BLaER1 (cell line): ENCODE results near the gene DLX2.
A peak's percentile ranks its signal among the peaks of the same experiment; 100 is the strongest.

Experiments used
- H3K27ac ChIP-seq: shearing (Covaris generic); formaldehyde crosslinking; 2 replicates; pipeline ENCODE4 v1.8.1; 2022
- H3K27me3 ChIP-seq: shearing (Covaris generic); formaldehyde crosslinking; 2 replicates; pipeline ENCODE4 v1.8.1; 2022
- H3K36me3 ChIP-seq: shearing (Covaris generic); formaldehyde crosslinking; 2 replicates; pipeline ENCODE4 v1.8.1; 2022
- H3K4me1 ChIP-seq: shearing (Covaris generic); formaldehyde crosslinking; 2 replicates; pipeline ENCODE4 v1.8.1; 2022
- H3K4me2 ChIP-seq: shearing (Covaris generic); formaldehyde crosslinking; 2 replicates; pipeline ENCODE4 v1.8.1; 2022
- H3K4me3 ChIP-seq: shearing (Covaris generic); formaldehyde crosslinking; 2 replicates; pipeline ENCODE4 v1.8.1; 2022
- H3K9ac ChIP-seq: shearing (Covaris generic); formaldehyde crosslinking; 2 replicates; pipeline ENCODE4 v1.8.1; 2022
- H3K9me3 ChIP-seq: shearing (Covaris generic); formaldehyde crosslinking; 2 replicates; pipeline ENCODE4 v1.8.1; 2022
- H4K20me1 ChIP-seq: shearing (Covaris generic); formaldehyde crosslinking; 2 replicates; pipeline ENCODE4 v1.8.1; 2022
- Cebpa-rat ChIP-seq: shearing (Covaris generic); IDR thresholded peaks from 2 replicates; pipeline ENCODE4 v1.8.1; 2022

DLX2 gene

DNA sequence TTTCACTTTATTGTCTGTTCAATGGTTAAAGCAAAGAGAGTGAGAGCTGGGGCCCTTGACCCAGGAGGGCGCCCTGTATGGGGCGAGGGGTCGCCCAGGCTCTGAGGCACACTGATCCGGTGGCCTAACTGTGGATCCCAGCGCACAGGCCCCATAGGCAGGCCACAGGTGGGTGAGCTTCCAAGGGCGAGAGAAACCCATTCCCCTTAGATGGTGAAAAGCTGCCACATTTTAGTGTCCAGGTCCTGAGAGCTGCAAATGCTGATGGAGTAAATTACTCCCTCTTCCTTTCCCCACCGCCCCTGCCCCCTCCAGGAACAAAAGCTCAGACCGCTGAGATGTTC is 5.9 kb upstream of the DLX2 start:
- no peak for TF ChIP-seq Cebpa-rat
- H3K27ac ChIP-seq = no peak overlapping the region
- H3K4me3 ChIP-seq = no peak overlapping the region
- peaks cover 56% of the 10 kb centered on the region for H4K20me1 ChIP-seq
- H3K36me3 ChIP-seq = no peaks in the 10 kb centered on the region
- no peak overlapping the region for H3K9ac ChIP-seq
- H3K27me3 ChIP-seq = peaks cover 72% of the 10 kb centered on the region
- no peaks in the 10 kb centered on the region for H3K9me3 ChIP-seq
- H3K4me1 ChIP-seq = peaks cover 11% of the 10 kb centered on the region
- H3K4me2 ChIP-seq = no peak overlapping the region

DNA sequence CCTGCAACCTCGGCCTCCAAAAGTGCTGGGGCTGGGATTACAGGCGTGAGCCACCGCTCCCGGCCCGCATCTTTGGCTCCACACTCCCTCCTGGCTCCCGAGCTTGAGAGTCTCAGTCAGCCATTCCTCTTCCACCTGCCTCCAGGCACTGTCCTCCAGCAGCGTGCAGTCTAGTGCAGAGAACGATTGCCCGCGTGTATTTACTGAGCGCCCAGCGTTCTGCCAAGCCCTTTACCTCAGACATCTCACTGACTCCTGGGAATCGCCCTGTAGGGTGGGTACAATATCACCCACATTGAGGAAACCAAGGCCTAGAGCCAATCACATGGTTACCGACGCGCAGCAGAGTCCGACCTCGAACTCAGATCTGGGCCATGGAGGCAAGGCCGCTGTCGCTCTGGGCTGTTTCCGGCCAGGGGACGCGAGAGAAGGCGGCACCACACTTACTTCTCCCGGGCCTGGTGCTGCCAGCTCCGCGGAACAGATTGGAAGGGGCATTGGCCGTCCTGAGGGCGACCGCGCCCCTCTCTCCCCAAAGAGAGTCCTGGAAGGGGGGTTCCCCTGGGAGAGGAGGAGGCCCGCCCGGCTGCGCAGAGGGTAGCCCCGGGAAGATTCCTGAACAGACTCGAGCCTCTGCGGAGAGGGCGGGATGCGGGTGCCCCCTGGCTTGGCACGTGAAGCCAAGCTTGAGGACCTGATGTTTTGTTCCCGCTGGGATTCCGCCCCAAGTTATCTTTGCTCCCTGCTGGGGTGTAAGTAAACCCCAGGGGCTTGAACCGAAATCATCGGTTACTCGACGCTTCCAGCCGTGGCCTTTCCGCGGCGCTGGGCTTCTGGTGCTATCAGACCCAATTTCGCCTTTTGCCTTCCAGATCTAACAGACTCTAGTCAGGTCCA is 5.2 kb upstream of the DLX2 start:
- no peaks in the 10 kb centered on the region for H3K36me3 ChIP-seq
- no peak overlapping the region for H3K9ac ChIP-seq
- H3K4me3 ChIP-seq = no peak overlapping the region
- no peak overlapping the region for H3K4me2 ChIP-seq
- no peaks in the 10 kb centered on the region for H3K9me3 ChIP-seq
- no peak for TF ChIP-seq Cebpa-rat
- peaks cover 78% of the 10 kb centered on the region for H3K27me3 ChIP-seq
- peaks cover 62% of the 10 kb centered on the region for H4K20me1 ChIP-seq
- peaks cover 18% of the 10 kb centered on the region for H3K4me1 ChIP-seq
- no peak overlapping the region for H3K27ac ChIP-seq

DNA sequence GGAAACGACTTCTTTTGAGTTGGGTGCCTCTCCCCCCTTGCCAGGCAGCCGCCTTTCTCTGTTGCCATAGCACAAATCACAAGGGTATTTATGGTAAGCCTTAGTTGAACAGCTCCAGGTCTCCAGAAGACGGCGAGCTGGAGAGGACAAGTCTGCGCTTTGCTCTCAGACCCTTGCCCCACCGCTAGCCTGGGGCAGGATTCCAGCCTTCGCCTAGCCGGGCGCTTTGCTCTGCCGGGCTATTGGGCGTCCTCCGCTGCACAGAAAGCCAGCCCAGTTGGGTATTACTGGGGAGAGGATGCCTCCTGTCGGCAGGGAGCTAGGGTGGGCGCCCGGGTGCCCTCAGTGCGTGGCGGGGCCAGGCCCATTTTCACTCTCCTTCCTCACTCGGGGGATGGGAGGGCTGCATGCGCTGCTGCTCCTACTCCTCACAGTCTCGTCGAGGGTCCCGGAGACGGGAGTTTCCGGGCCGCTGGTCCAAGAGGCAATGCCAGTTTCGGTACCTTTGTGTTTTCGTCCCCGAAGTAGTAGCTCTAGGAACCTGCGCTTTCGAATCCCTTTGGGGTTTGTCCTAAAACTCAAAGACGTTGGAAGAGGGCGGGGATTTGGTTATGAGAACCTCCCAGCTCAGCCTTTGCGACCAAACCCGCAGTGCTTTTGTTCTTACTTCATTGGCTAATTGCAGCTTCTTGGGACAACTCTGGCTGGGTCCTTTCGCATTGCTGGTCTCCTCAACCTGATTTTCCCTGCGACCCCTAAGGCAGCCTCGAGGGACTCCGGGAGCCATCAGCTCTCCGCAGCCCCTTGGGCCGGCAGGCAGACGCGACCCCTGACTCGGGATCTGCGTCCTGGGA is 3.6 kb upstream of the DLX2 start:
- H3K27me3 ChIP-seq = peaks cover 94% of the 10 kb centered on the region
- H4K20me1 ChIP-seq = peaks cover 77% of the 10 kb centered on the region
- peak overlapping the region; percentile 44 for H3K4me3 ChIP-seq
- H3K9ac ChIP-seq = no peak overlapping the region
- no peak for TF ChIP-seq Cebpa-rat
- H3K9me3 ChIP-seq = no peaks in the 10 kb centered on the region
- H3K4me1 ChIP-seq = peaks cover 32% of the 10 kb centered on the region
- peak overlapping the region; percentile 59 for H3K4me2 ChIP-seq
- no peak overlapping the region for H3K27ac ChIP-seq
- no peaks in the 10 kb centered on the region for H3K36me3 ChIP-seq

DNA sequence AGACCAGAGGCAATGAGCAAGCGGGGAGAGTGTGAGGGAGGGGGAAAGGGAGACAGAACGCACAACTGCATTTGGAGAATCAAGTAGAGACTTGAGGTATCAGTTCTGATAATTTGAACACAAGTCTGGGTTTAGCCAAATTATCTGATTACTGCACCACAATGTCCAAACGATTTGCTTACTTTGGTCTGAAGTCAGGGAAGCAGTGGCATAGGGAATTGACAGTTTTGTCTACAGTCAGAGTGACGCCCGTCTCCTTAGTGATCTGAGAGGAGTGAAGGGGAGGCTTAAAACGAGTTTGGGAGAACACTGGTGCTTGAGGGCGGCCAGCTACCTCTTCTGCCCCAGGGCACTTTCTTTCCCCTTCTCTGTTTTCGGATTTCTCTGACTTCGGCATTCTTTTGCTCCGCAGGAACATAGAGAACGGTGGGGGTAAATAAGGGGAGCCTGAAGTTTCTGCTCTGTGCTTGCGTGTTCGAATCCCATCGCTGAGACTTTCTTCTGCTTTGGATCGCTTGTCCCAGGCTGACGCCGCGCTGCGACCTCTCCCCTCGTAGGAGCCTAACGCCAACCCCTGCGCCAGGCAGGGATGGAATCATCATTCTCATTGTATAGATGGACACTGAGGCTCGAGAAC is 2.9 kb upstream of the DLX2 start:
- H3K4me2 ChIP-seq = no peak overlapping the region
- H3K9me3 ChIP-seq = no peaks in the 10 kb centered on the region
- peaks cover 85% of the 10 kb centered on the region for H4K20me1 ChIP-seq
- no peaks in the 10 kb centered on the region for H3K36me3 ChIP-seq
- H3K27me3 ChIP-seq = peaks cover 100% of the 10 kb centered on the region
- no peak for TF ChIP-seq Cebpa-rat
- no peak overlapping the region for H3K9ac ChIP-seq
- peaks cover 39% of the 10 kb centered on the region for H3K4me1 ChIP-seq
- H3K27ac ChIP-seq = no peak overlapping the region
- no peak overlapping the region for H3K4me3 ChIP-seq

DNA sequence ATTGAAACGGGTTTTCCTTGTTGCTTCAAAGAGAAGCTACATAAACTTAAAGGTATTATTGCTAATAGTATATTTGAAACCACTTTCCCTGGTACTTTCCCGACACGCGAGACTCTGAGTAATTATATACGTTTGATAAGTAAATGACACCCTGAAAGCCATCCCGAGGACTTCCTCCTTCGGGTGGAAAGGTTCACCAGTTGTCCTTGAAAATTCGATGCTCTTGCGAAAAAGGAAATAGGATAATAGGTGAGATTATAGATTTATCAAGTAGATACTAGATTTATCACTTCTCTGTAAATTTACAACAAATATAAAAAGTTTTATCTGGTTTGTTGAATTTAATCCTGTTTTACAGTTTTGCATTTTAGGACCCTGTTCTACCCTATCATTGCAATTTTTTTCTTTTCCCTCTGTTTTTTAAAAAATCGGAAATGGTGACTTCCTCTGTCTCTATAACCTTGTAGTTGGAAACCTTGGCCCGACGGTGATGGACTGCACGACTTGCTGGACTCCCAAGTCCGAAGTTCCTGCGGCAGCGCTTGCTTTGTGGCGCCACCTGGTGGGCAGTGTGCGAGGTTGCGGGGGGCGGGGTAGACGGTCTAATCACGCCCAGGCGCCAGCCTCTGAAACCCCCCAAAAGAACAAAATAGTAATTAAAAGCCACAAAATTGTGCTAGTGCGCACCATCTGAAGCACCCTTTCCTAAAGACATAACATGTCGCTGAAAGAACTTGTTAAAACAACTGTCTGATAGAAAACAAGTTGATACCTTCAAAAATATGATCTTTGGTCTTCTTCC is 972 bp upstream of the DLX2 start:
- Histone ChIP-seq H3K27me3 (peaks cover 100% of the 10 kb centered on the region), H3K4me3 (peak overlapping the region; percentile 67), H4K20me1 (peaks cover 96% of the 10 kb centered on the region), H3K27ac (no peak overlapping the region), H3K4me2 (peak overlapping the region; percentile 98), H3K9me3 (no peaks in the 10 kb centered on the region), H3K36me3 (no peaks in the 10 kb centered on the region), H3K9ac (no peak overlapping the region), H3K4me1 (peaks cover 51% of the 10 kb centered on the region)
- no peak for TF ChIP-seq Cebpa-rat

DNA sequence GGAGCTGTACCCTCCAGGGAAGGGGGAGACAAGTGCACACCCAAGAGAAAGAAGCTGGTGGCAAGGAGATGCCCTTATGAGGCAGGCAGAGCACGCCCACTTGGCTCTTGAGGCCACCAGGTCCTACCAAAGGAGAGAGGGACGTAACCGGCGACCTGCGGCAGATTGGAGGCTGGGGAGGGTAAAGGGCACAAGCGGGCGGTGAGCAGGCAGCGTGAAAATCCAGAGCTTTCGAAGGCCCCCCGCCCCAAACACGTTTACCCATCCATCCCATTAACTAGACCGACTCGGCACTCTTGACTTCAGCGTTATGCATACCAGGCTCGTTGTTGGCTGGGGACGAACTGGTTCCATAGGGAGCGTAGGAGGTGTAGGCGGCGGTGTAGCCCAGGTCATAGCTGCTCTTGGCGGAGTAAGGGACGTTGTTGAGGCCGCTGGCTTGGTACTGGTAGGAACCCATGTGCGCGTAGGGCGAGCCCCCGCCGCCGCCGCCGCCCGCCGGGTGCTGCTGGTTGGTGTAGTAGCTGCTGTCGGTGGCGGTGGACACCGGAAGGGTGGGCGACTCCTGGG is 794 bp downstream of the DLX2 start:
- Histone ChIP-seq H3K4me2 (peak overlapping the region; percentile 98), H3K4me1 (peaks cover 56% of the 10 kb centered on the region), H3K36me3 (no peaks in the 10 kb centered on the region), H3K27ac (no peak overlapping the region), H3K27me3 (peaks cover 100% of the 10 kb centered on the region), H4K20me1 (peaks cover 96% of the 10 kb centered on the region), H3K4me3 (peak overlapping the region; percentile 67), H3K9ac (no peak overlapping the region), H3K9me3 (no peaks in the 10 kb centered on the region)
- TF ChIP-seq Cebpa-rat = no peak

DNA sequence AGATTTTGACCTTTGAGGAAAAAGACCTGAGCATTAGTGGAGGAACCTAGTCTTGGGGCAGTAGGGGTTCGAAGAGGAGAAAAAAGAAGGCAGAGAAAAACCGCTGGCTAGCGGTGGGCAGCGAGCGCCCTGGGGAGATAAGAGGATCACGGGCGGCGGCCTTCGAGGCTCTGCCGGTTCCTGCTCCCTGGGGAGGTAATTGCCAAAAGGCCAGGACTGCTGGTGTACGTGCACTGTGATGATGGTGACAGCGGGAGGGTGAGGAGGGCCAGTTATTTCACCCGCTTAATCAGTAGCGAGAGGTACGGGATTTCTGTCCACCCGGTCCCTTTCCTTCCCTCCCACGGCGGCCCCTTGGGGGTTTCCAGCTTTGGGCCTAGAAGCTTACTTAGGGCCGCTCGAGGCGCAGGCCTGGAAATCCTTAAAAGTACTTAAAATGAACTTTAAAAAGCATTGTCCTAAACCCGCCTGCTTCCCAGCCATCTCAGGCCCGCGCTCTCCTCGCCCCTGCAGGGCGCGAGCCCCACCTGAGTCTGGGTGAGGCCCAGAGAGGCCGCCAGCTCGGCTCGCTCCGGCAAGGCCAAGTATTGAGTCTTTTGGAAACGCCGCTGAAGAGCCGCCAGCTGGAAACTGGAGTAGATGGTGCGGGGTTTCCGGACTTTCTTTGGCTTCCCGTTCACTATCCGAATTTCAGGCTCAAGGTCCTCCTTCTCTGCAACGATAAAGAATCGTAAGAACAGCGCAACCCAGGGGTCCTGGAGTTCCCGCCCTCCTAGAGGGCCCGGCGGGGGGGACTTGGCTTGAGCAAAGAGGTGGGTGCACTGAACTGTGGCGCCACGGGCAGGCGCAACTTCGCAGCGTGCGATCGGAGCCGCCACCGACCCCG is 1.5 kb downstream of the DLX2 start:
- H3K9ac ChIP-seq = no peak overlapping the region
- H3K27me3 ChIP-seq = peaks cover 100% of the 10 kb centered on the region
- H3K27ac ChIP-seq = no peak overlapping the region

More for the DNA sequence above, 1.5 kb downstream of the DLX2 start:
- Histone ChIP-seq H3K4me2 (peak overlapping the region; percentile 98), H3K4me1 (peaks cover 53% of the 10 kb centered on the region), H4K20me1 (peaks cover 96% of the 10 kb centered on the region), H3K9me3 (no peaks in the 10 kb centered on the region), H3K36me3 (no peaks in the 10 kb centered on the region), H3K4me3 (peak overlapping the region; percentile 67)
- TF ChIP-seq Cebpa-rat = no peak
